Left lung (tissue), 10 donors: ENCODE measurements around the gene SDK1. TPM values are rescaled to one million over a fixed set of nuclear protein-coding genes. Genes with fewer than 3 reads are reported as not detected.

Source experiments
- ATAC-seq: fragments of 200-7000 bp; cut with Tn5 transposase; one replicate; pipeline ENCODE4 v1.9.1; 2020; ENCODE audit warnings: moderate library complexity
- DNase-seq, 4 donors: peaks; one replicate each; pipeline ENCODE4 v3.0.0-alpha.2; 2013 to 2020
- H3K27ac ChIP-seq, 2 donors: fragments of 200-600 bp; sonication (generic) in 1 of 2; one replicate each; pipeline versions ENCODE4 v1.5.0 to v1.8.0; 2020 to 2021
- H3K27me3 ChIP-seq, 2 donors: fragments of 200-600 bp; sonication (generic) in 1 of 2; one replicate each; pipeline versions ENCODE4 v1.5.0 to v1.8.0; 2020 to 2021
- H3K36me3 ChIP-seq, 2 donors: fragments of 200-600 bp; sonication (generic) in 1 of 2; one replicate each; pipeline versions ENCODE4 v1.5.0 to v1.8.0; 2020 to 2021
- H3K4me1 ChIP-seq, 2 donors: fragments of 200-600 bp; one replicate each; pipeline ENCODE4 v1.8.0; 2021
- H3K4me3 ChIP-seq, 2 donors: fragments of 200-600 bp; sonication (generic) in 1 of 2; one replicate each; pipeline versions ENCODE4 v1.5.0 to v1.8.0; 2020 to 2021; ENCODE audit warnings: mild to moderate bottlenecking in 1 of 2
- H3K9me3 ChIP-seq, 2 donors: fragments of 200-600 bp; sonication (generic) in 1 of 2; one replicate each; pipeline versions ENCODE4 v1.5.0 to v1.8.0; 2020 to 2021
- intact Hi-C, 2 donors: fragments of 100-400 bp; cut with DNase I; formaldehyde crosslinking; loops; one replicate each; pipeline versions ENCODE4 v1.11.2 to v1.14.2; 2022
- polyA plus RNA-seq, 6 donors: library from polyadenylated mRNA; unstranded; fragments of 120-200 nt; gene quantifications; one replicate each; pipeline ENCODE4 v1.2.1, GENCODE V29; 2013; ENCODE audit not compliant: insufficient read length in 6 of 6
- total RNA-seq, 2 donors: library from RNA; stranded (reverse); fragmentation: NEBNext Ultra II Directional; extraction: Animal tissue kit (Norgen Biotek cat#: 25700); gene quantifications; one replicate each; pipeline ENCODE4 v1.2.1, GENCODE V29; 2021
- TF ChIP-seq, protein P1 (sequence below), 2 donors: fragments of 200-600 bp; sonication (generic) in 1 of 2; IDR thresholded peaks; one replicate each; pipeline versions ENCODE4 v1.5.0 to v1.8.0; 2021; ENCODE audit warnings: antibody characterized with exemption in 2 of 2
- donor health status: DM: no; HTN: yes; CAD: no.
- donor health status: DM: no; HTN: no; CAD: no.

Gene SDK1
- total and polyA plus RNA-seq, 8 donors: 5.5 to 17.6 (median 13.0) TPM

DNA sequence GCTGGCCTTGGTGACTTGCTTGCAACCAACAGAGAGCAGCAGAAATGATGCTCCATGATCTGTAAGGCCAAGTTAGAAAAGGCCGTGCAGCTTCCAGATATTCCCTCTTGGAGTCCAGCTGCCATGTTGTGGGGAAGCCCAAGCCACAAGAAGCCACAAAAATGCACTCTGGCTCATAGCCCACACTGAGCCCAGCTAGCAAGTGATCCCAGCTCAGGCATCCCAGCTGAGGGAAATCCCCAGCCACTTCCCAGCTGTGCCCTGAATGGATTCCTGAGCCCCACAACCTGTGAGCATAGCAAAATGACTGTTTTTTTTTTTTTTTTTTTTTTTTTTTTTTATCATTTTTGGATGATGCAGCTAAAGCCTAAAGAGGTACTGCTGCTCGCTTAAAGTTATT lies 11.1 kb upstream of the SDK1 start:
- DNase-seq: no peak
- Histone ChIP-seq H3K4me3 (no peak overlapping the region), H3K4me1 (no peaks in the 10 kb centered on the region), H3K9me3 (peaks cover 0 to 7% of the 10 kb centered on the region in 2 donors), H3K27me3 (peaks cover 0 to 14% of the 10 kb centered on the region in 2 donors), H3K36me3 (no peaks in the 10 kb centered on the region), H3K27ac (no peak overlapping the region)
- ATAC-seq: no peak
- intact Hi-C loops: no loop called here
- TF ChIP-seq, protein P1, sequence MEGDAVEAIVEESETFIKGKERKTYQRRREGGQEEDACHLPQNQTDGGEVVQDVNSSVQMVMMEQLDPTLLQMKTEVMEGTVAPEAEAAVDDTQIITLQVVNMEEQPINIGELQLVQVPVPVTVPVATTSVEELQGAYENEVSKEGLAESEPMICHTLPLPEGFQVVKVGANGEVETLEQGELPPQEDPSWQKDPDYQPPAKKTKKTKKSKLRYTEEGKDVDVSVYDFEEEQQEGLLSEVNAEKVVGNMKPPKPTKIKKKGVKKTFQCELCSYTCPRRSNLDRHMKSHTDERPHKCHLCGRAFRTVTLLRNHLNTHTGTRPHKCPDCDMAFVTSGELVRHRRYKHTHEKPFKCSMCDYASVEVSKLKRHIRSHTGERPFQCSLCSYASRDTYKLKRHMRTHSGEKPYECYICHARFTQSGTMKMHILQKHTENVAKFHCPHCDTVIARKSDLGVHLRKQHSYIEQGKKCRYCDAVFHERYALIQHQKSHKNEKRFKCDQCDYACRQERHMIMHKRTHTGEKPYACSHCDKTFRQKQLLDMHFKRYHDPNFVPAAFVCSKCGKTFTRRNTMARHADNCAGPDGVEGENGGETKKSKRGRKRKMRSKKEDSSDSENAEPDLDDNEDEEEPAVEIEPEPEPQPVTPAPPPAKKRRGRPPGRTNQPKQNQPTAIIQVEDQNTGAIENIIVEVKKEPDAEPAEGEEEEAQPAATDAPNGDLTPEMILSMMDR (IDR thresholded peaks at IDR 0.05): no peak

DNA sequence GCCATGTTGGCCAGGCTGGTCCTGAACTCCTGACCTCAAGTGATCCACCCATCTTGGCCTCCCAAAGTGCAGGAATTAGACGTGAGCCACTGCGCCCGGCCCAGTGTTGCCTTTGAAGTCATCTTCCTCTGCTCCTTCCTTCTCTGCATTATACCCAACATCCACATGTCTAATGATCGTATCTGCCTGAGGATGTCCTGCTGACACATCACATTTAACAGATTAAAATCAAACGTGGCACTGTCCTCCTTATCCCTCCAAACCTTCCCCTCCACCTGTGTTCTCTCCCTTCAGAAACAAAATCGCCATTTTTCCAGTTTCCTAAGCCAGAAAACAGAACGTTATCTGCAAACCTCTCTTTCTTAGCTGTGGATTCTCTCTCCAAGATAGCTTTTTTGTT lies 8.4 kb upstream of the SDK1 start:
- no peaks in the 10 kb centered on the region for H3K36me3 ChIP-seq
- H3K4me1 ChIP-seq: no peaks in the 10 kb centered on the region
- intact Hi-C loops: no loop called here
- no peak overlapping the region for H3K4me3 ChIP-seq
- DNase-seq (no peak), ATAC-seq (no peak)
- H3K9me3 ChIP-seq: peaks cover 0 to 7% of the 10 kb centered on the region in 2 donors
- TF ChIP-seq, protein P1 (IDR thresholded peaks at IDR 0.05): no peak
- H3K27ac ChIP-seq: no peak overlapping the region
- H3K27me3 ChIP-seq: peaks cover 0 to 14% of the 10 kb centered on the region in 2 donors

GRCh38 chr7:3294432-3295100 lies 6.5 kb upstream of the SDK1 start:
- no peak overlapping the region for H3K4me3 ChIP-seq
- intact Hi-C loops: no loop called here
- peaks cover 0 to 4% of the 10 kb centered on the region in 2 donors for H3K9me3 ChIP-seq
- TF ChIP-seq, protein P1 (IDR thresholded peaks at IDR 0.05): no peak
- H3K27me3 ChIP-seq: peaks cover 0 to 26% of the 10 kb centered on the region in 2 donors
- H3K36me3 ChIP-seq: no peaks in the 10 kb centered on the region
- no peak overlapping the region for H3K27ac ChIP-seq
- H3K4me1 ChIP-seq: no peaks in the 10 kb centered on the region
- ATAC-seq (peak; percentile 73), DNase-seq (peak in 1 of 4 donors; percentile 63)

GRCh38 chr7:3297105-3297819 lies 3.8 kb upstream of the SDK1 start:
- TF ChIP-seq, protein P1 (IDR thresholded peaks at IDR 0.05): no peak
- no peak for ATAC-seq

DNA sequence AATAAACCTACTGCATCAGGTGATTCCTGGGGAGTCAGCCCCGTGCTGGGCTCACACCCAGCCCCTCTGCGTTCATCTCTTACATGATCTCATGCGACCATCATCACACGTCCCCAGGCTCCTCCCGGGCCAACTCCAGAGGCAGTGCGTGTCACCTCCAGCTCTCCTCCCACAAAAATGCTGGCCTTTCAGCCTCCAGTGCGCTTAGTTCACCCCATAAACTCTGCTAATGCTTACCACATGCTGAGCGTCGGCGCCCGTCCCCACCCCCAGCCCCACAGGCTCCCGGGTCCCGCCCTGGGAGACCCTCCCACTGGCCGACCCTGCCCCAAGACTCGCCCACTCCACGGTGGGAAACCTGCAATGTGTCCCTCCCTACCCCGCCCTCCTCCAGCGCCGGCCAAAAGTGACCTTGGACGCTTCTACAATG lies 816 bp upstream of the SDK1 start:
- Histone ChIP-seq H3K27ac (no peak overlapping the region), H3K36me3 (no peaks in the 10 kb centered on the region), H3K4me1 (peaks cover 0 to 16% of the 10 kb centered on the region in 2 donors), H3K4me3 (peak overlapping the region; percentile 22 to 37), H3K9me3 (no peaks in the 10 kb centered on the region), H3K27me3 (peaks cover 0 to 59% of the 10 kb centered on the region in 2 donors)
- TF ChIP-seq, protein P1 (IDR thresholded peaks at IDR 0.05): no peak
- intact Hi-C loops: no loop called here
- peak; percentile 3 for ATAC-seq
- no peak for DNase-seq

More at GRCh38 chr7:3297105-3297819, 3.8 kb upstream of the SDK1 start:
- intact Hi-C loops: no loop called here
- no peaks in the 10 kb centered on the region for H3K36me3 ChIP-seq
- no peak for DNase-seq
- no peak overlapping the region for H3K4me3 ChIP-seq
- H3K27me3 ChIP-seq: peaks cover 0 to 49% of the 10 kb centered on the region in 2 donors
- H3K27ac ChIP-seq: no peak overlapping the region
- H3K4me1 ChIP-seq: peaks cover 0 to 15% of the 10 kb centered on the region in 2 donors
- no peaks in the 10 kb centered on the region for H3K9me3 ChIP-seq
